GM12878 (cell line): ENCODE data around the gene PRKN. TPM values are rescaled to one million over a fixed set of nuclear protein-coding genes. Genes with fewer than 3 reads are reported as not detected.

ENCODE experiments used
- ATAC-seq: fragments of 200-7000 bp; cut with Tn5 transposase; 3 replicates; pipeline ENCODE4 v1.9.1; 2020; ENCODE audit warnings: mild to moderate bottlenecking, moderate library complexity
- BruUV-seq: library from RNA; stranded (reverse); fragments of 400-500 nt; replicated peaks from 2 replicates; lab custom pipeline; 2021; lab: Mats Ljungman, UMichigan
- CTCF ChIA-PET: fragments of 300-600 bp; sonication (Branson Sonifier 250); formaldehyde crosslinking; extraction: SDS; loops from one replicate; lab custom pipeline; 2021; ENCODE audit warnings: inconsistent platforms; lab: Yijun Ruan, JAX
- POLR2A ChIA-PET: fragments of 350-600 bp; formaldehyde crosslinking; extraction: SDS; loops from one replicate; lab custom pipeline; 2021; ENCODE audit warnings: inconsistent platforms; lab: Charles Lee
- RAD21 ChIA-PET: fragments of 300-600 bp; sonication (Branson Sonifier 250); formaldehyde crosslinking; loops from one replicate; lab custom pipeline; 2023; ENCODE audit warnings: antibody characterized with exemption; ENCODE audit not compliant: unreplicated experiment; lab: Charles Lee
- SMC1A ChIA-PET: fragments of 300-600 bp; sonication (Branson Sonifier 250); formaldehyde crosslinking; loops from one replicate; lab custom pipeline; 2023; ENCODE audit not compliant: unreplicated experiment, uncharacterized antibody; lab: Charles Lee
- DNase-seq: peaks from one replicate; pipeline ENCODE4 v3.0.0-alpha.2; 2011; ENCODE audit warnings: low read depth, low spot score
- FAIRE-seq: peaks from 3 replicates; lab custom pipeline; 2011; peaks lifted over from hg19 to GRCh38; lab: Jason Lieb, UNC
- H2AFZ ChIP-seq: 2 replicates; pipeline ENCODE4 v1.6.0; 2011; ENCODE audit warnings: low read depth, low read length, control low read depth; ENCODE audit not compliant: control insufficient read depth
- H3K27ac ChIP-seq: 2 replicates; pipeline ENCODE4 v1.5.1; 2011; ENCODE audit warnings: control low read depth; ENCODE audit not compliant: control insufficient read depth, insufficient read depth
- H3K27me3 ChIP-seq, 2 experiments: replicated peaks in 1 of 2; 2 replicates each; pipeline versions ENCODE4 v1.6.0 to v1.6.1; 2011; ENCODE audit warnings: low read length in 1 of 2; ENCODE audit not compliant: control insufficient read depth in 2 of 2, insufficient read depth in 2 of 2
- H3K36me3 ChIP-seq, 2 experiments: 2 replicates each; pipeline ENCODE4 v1.5.1; 2011; ENCODE audit warnings: low read length in 1 of 2; ENCODE audit not compliant: control insufficient read depth in 2 of 2, insufficient read depth in 2 of 2
- H3K4me1 ChIP-seq: 2 replicates; pipeline ENCODE4 v1.6.1; 2011; ENCODE audit warnings: mild to moderate bottlenecking, low read length, moderate library complexity, mixed read lengths; ENCODE audit not compliant: control insufficient read depth, insufficient read depth
- H3K4me2 ChIP-seq: 2 replicates; pipeline ENCODE4 v1.6.0; 2011; ENCODE audit warnings: control low read depth; ENCODE audit not compliant: control insufficient read depth, insufficient read depth
- H3K4me3 ChIP-seq: fragments of 200-600 bp; sonication (generic); 2 replicates; pipeline ENCODE4 v1.5.1; 2016
- H3K79me2 ChIP-seq: 2 replicates; pipeline ENCODE4 v1.6.0; 2011; ENCODE audit warnings: low read length; ENCODE audit not compliant: control insufficient read depth, insufficient read depth
- H3K9ac ChIP-seq: 2 replicates; pipeline ENCODE4 v1.8.0; 2011; ENCODE audit warnings: low read length, control low read depth, mixed read lengths; ENCODE audit not compliant: control insufficient read depth, insufficient read depth
- H3K9me3 ChIP-seq: replicated peaks from 3 replicates; pipeline ENCODE4 v1.5.1; 2011; ENCODE audit warnings: mild to moderate bottlenecking, low read length; ENCODE audit not compliant: control insufficient read depth, insufficient read depth
- H4K20me1 ChIP-seq: 2 replicates; pipeline ENCODE4 v1.6.0; 2011; ENCODE audit not compliant: control insufficient read depth, insufficient read depth
- BHLHE40 ChIP-seq, 2 experiments: fragments of 450-650 bp in 1 of 2; IDR thresholded peaks; 2 replicates each; pipeline ENCODE4 v1.6.1; 2011 to 2017; ENCODE audit warnings: low read depth in 2 of 2, borderline replicate concordance in 1 of 2, improper control_type of control experiment in 1 of 2, low read length in 1 of 2, mild to moderate bottlenecking in 1 of 2
- BRCA1 ChIP-seq: IDR thresholded peaks from 2 replicates; pipeline ENCODE4 v1.6.1; 2011; ENCODE audit warnings: low read depth, low read length, improper control_type of control experiment
- CBFB ChIP-seq: IDR thresholded peaks from 2 replicates; pipeline ENCODE4 v1.6.1; 2016; ENCODE audit warnings: antibody characterized with exemption, low read depth
- CBX3 ChIP-seq: fragments of 200-600 bp; sonication (generic); IDR thresholded peaks from 2 replicates; pipeline ENCODE4 v1.6.1; 2016; ENCODE audit warnings: low read depth, borderline replicate concordance
- CEBPB ChIP-seq, 2 experiments: fragments of 150-350 bp in 1 of 2; IDR thresholded peaks; 2 replicates each; pipeline ENCODE4 v1.6.1; 2012 to 2014; ENCODE audit warnings: low read depth in 2 of 2, low read length in 2 of 2, borderline replicate concordance in 1 of 2, inconsistent platforms in 1 of 2
- CHD2 ChIP-seq: IDR thresholded peaks from 2 replicates; pipeline ENCODE4 v1.6.1; 2011; ENCODE audit warnings: low read depth, low read length, improper control_type of control experiment, borderline replicate concordance
- ETV6 ChIP-seq, 2 experiments: fragments of 450-650 bp in 1 of 2; IDR thresholded peaks in 1 of 2; conservative IDR thresholded peaks in 1 of 2; 2 replicates each; pipeline ENCODE4 v1.6.1; 2014; ENCODE audit warnings: antibody characterized with exemption in 1 of 2, borderline replicate concordance in 1 of 2, low read depth in 1 of 2, mild to moderate bottlenecking in 1 of 2, moderate library complexity in 1 of 2
- LARP7 ChIP-seq: fragments of 450-650 bp; IDR thresholded peaks from 2 replicates; pipeline ENCODE4 v1.6.1; 2017; ENCODE audit warnings: mild to moderate bottlenecking
- MEF2B ChIP-seq: fragments of 450-650 bp; IDR thresholded peaks from 2 replicates; pipeline ENCODE4 v1.6.1; 2018; ENCODE audit warnings: mild to moderate bottlenecking, moderate library complexity; ENCODE audit not compliant: partially characterized antibody, poor library complexity, severe bottlenecking
- MTA2 ChIP-seq: fragments of 450-650 bp; IDR thresholded peaks from 2 replicates; pipeline ENCODE4 v1.6.1; 2016; ENCODE audit warnings: low read depth, mild to moderate bottlenecking, moderate library complexity
- PAX5 ChIP-seq: IDR thresholded peaks from 2 replicates; pipeline ENCODE4 v1.6.1; 2011; ENCODE audit warnings: low read depth, low read length, borderline replicate concordance
- RAD21 ChIP-seq: IDR thresholded peaks from 2 replicates; pipeline ENCODE4 v1.6.1; 2011; ENCODE audit warnings: mild to moderate bottlenecking, low read depth, low read length, moderate library complexity; ENCODE audit not compliant: insufficient read depth
- RB1 ChIP-seq: fragments of 450-650 bp; formaldehyde crosslinking; IDR thresholded peaks from 2 replicates; pipeline ENCODE4 v1.6.1; 2017; ENCODE audit warnings: mild to moderate bottlenecking, borderline replicate concordance
- RCOR1 ChIP-seq: conservative IDR thresholded peaks from 2 replicates; pipeline ENCODE4 v1.6.1; 2012; ENCODE audit warnings: low read depth, low read length, improper control_type of control experiment
- SMAD5 ChIP-seq: IDR thresholded peaks from 2 replicates; pipeline ENCODE4 v1.6.1; 2016; ENCODE audit warnings: antibody characterized with exemption, low read depth
- ZNF217 ChIP-seq: fragments of 450-650 bp; IDR thresholded peaks from 2 replicates; pipeline ENCODE4 v1.6.1; 2017; ENCODE audit warnings: antibody characterized with exemption, mild to moderate bottlenecking
- WGBS: methylation state at CpG from one replicate; pipeline ENCODE4 v1.1.6; 2016; ENCODE audit warnings: low lambda C conversion rate; ENCODE audit not compliant: insufficient replicate concordance, insufficient coverage; ENCODE audit errors: missing lambda C conversion rate; 5-methylcytosine and 5-hydroxymethylcytosine counted together
- in situ Hi-C: fragments of 300-500 bp; cut with MboI; formaldehyde crosslinking; loops from 9 replicates; pipeline ENCODE4 v1.14.3; 2018; ENCODE audit warnings: mixed read lengths
- intact Hi-C: fragments of 100-400 bp; cut with micrococcal nuclease; formaldehyde crosslinking; loops from one replicate; pipeline ENCODE4 v1.14.2; 2022; ENCODE audit not compliant: unreplicated experiment
- polyA plus RNA-seq, 11 experiments: library from polyadenylated mRNA; depleted of rRNA in 4 of 11; unstranded in 6 of 11; stranded (reverse) in 5 of 11; fragments of >200 nt; fragmentation: Nextera tagmentation in 4 of 11; fragmentation: Illumina TruSeq in 1 of 11; extraction: Ambion mirVana in 4 of 11; extraction: Trizol in 1 of 11; gene quantifications; 1 replicate in 1 of 11; 2 replicates in 10 of 11; pipeline versions ENCODE4 v1.2.1 to v1.2.3, GENCODE V29; 2011 to 2016; ENCODE audit warnings: inconsistent platforms in 2 of 11, missing spikeins in 2 of 11, low read depth in 1 of 11
- total RNA-seq, 4 experiments: library from RNA; depleted of rRNA in 3 of 4; stranded (reverse); fragments of >200 nt in 3 of 4; fragmentation: Illumina TruSeq in 1 of 4; extraction: Trizol in 1 of 4; gene quantifications; 2 replicates each; pipeline versions ENCODE4 v1.2.1 to v1.2.3, GENCODE V29; 2013 to 2021
- TF ChIP-seq, protein P1 (sequence below): IDR thresholded peaks from 2 replicates; pipeline ENCODE4 v1.6.1; 2012; ENCODE audit warnings: low read depth, low read length, improper control_type of control experiment
- TF ChIP-seq, protein P2 (sequence below): fragments of 450-650 bp; IDR thresholded peaks from 2 replicates; pipeline ENCODE4 v1.6.1; 2016; ENCODE audit warnings: mild to moderate bottlenecking

Gene PRKN
- total and polyA plus RNA-seq, 10 of the 15 experiments (the other 5 are each of a cell fraction or from before 2014, with no cell fraction given): 0.06 to 0.09 TPM; not detected in 8

DNA sequence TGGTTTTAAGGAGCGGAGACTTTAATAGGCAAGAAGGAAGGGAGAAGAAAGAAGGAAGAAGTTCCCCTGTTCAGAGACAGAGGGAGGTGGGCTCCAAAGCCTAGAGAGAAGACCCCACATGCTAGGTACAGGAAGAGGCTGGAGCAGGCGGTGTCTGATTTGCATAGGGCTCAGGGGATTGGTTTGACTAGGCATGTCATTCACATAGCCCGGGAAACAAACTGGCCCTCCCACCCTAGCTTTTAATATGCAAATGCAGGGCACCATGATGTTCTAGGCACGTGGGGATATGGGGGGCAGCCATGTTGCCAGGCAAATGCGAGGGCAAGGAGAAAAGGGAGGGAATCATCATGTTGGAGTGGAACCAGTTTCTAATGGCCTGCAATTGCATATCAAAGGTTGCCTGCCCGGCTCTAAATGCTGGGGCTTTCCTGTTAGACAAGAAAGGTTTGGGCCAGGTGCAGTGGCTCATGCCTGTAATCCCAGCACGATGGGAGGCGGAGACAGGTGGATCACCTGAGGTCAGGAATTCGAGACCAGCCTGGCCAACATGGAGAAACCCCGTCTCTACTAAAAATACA lies 1419.4 kb downstream of the PRKN start:
- Histone ChIP-seq H3K79me2 (no peaks in the 10 kb centered on the region), H3K36me3 (no peaks in the 10 kb centered on the region)
- WGBS: 33% methylated on average over 10 of the region's 10 CpGs
- no peak for TF ChIP-seq PAX5
- TF ChIP-seq RB1: no peak
- TF ChIP-seq LARP7: no peak
- no peak for TF ChIP-seq BHLHE40 (IDR thresholded peaks at IDR 0.05; ENCODE audit: borderline replicate concordance in 1 of 2, low read depth in 2 of 2, low read length in 1 of 2)
- TF ChIP-seq BRCA1: no peak
- no peak for TF ChIP-seq MTA2
- TF ChIP-seq ETV6 (conservative IDR thresholded peaks at IDR 0.05 in 1 of 2, IDR thresholded peaks at IDR 0.05 in 1 of 2; ENCODE audit: borderline replicate concordance in 1 of 2, low read depth in 1 of 2): no peak
- no peak for TF ChIP-seq CBX3
- TF ChIP-seq, protein P1, sequence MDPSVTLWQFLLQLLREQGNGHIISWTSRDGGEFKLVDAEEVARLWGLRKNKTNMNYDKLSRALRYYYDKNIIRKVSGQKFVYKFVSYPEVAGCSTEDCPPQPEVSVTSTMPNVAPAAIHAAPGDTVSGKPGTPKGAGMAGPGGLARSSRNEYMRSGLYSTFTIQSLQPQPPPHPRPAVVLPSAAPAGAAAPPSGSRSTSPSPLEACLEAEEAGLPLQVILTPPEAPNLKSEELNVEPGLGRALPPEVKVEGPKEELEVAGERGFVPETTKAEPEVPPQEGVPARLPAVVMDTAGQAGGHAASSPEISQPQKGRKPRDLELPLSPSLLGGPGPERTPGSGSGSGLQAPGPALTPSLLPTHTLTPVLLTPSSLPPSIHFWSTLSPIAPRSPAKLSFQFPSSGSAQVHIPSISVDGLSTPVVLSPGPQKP: no peak
- TF ChIP-seq CEBPB (IDR thresholded peaks at IDR 0.05; ENCODE audit: borderline replicate concordance in 1 of 2, low read depth in 2 of 2, low read length in 2 of 2): no peak
- no peak for TF ChIP-seq RAD21
- no peak for TF ChIP-seq ZNF217
- no peak for TF ChIP-seq CHD2
- TF ChIP-seq, protein P2, sequence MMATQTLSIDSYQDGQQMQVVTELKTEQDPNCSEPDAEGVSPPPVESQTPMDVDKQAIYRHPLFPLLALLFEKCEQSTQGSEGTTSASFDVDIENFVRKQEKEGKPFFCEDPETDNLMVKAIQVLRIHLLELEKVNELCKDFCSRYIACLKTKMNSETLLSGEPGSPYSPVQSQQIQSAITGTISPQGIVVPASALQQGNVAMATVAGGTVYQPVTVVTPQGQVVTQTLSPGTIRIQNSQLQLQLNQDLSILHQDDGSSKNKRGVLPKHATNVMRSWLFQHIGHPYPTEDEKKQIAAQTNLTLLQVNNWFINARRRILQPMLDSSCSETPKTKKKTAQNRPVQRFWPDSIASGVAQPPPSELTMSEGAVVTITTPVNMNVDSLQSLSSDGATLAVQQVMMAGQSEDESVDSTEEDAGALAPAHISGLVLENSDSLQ: no peak
- no peak for TF ChIP-seq RCOR1
- no peak for TF ChIP-seq SMAD5
- TF ChIP-seq CBFB: no peak
- no peak for TF ChIP-seq MEF2B
- TF ChIP-seq, all 136 proteins: peak for 0
- Histone ChIP-seq H3K27ac (no peak overlapping the region), H4K20me1 (no peaks in the 10 kb centered on the region), H2AFZ (no peak overlapping the region), H3K4me3 (no peak overlapping the region), H3K4me2 (no peak overlapping the region), H3K9me3 (no peaks in the 10 kb centered on the region), H3K27me3 (no peaks in the 10 kb centered on the region), H3K9ac (no peak overlapping the region), H3K4me1 (no peaks in the 10 kb centered on the region)
- SMC1A ChIA-PET: interaction anchor here (1.0 kb wide), 1 partner anchor 11 kb away, joined by 3 read pairs; no protein-coding TSS in a partner anchor
- DNase-seq (no peak), ATAC-seq (no peak), FAIRE-seq (no peak)
- in situ Hi-C loops: no loop called here
- POLR2A ChIA-PET: no interaction called here
- no TSS peak for BruUV-seq
- CTCF ChIA-PET: no interaction called here
- RAD21 ChIA-PET: no interaction called here
- intact Hi-C loops: no loop called here
